Omental fat pad (tissue), 4 donors: ENCODE results near the gene SRR. TPM values are rescaled to one million over a fixed set of nuclear protein-coding genes. Genes with fewer than 3 reads are reported as not detected.

ENCODE experiments used
- ATAC-seq: fragments of 150-250 bp; one replicate; pipeline ENCODE4 v1.9.1; 2016; ENCODE audit warnings: mild to moderate bottlenecking, moderate library complexity; ENCODE audit not compliant: low FRiP score
- DNase-seq: peaks from one replicate; pipeline ENCODE4 v3.0.0-alpha.2; 2019; ENCODE audit warnings: low spot score
- total RNA-seq, 4 donors: library from RNA; depleted of rRNA; stranded (reverse); fragments of >200 nt; gene quantifications; one replicate each; pipeline ENCODE4 v1.1.0, GENCODE V29; 2016
- TF ChIP-seq, protein P1 (sequence below), 3 donors: fragments of 450-650 bp; IDR thresholded peaks; one replicate each; pipeline ENCODE4 v1.5.1; 2016 to 2017; ENCODE audit warnings: antibody characterized with exemption in 3 of 3, mild to moderate bottlenecking in 3 of 3, moderate library complexity in 2 of 3

Gene SRR
- total RNA-seq, 4 donors from 2014 or later, result 5.0 to 14.9 (median 7.2) TPM

DNA sequence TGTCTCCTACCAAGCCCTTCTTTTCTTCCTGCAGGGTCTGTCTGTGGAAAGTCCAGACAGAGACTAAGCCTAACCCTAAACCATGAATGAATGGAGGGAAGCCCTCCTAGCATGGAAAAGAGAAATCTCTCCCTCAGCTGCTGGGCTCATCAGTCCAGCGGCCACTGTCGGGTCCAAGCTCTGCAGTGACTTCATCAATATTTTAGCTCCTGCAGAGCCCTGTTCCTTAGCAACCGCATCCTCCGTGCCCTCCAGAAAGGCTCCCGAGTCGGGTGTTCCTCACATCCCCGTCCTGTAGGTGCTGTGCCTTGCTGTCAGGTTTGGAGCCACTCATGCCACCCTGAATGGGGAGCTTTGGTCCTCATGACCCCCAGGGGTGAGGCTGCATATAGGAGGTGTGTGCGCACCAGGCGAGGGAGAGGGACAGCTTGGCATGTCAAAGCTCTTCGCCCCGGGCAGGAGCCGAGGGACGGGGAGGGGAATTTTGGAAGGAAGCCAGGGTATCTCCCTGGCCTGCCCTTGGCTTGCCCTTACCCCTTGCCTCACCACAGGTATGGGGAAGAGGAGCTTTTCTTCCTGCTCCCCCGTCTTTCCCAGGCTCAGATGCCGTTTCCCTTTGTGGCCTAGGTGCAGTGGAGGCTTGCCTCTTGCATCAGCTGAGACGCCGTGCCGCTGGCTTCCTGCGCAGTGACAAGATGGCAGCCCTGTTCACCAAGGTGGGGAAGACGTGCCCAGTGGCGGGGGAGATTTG lies 57.4 kb downstream of the SRR start:
- ATAC-seq (no peak), DNase-seq (no peak)
- TF ChIP-seq, protein P1, sequence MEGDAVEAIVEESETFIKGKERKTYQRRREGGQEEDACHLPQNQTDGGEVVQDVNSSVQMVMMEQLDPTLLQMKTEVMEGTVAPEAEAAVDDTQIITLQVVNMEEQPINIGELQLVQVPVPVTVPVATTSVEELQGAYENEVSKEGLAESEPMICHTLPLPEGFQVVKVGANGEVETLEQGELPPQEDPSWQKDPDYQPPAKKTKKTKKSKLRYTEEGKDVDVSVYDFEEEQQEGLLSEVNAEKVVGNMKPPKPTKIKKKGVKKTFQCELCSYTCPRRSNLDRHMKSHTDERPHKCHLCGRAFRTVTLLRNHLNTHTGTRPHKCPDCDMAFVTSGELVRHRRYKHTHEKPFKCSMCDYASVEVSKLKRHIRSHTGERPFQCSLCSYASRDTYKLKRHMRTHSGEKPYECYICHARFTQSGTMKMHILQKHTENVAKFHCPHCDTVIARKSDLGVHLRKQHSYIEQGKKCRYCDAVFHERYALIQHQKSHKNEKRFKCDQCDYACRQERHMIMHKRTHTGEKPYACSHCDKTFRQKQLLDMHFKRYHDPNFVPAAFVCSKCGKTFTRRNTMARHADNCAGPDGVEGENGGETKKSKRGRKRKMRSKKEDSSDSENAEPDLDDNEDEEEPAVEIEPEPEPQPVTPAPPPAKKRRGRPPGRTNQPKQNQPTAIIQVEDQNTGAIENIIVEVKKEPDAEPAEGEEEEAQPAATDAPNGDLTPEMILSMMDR (IDR thresholded peaks at IDR 0.05), result no peak

DNA sequence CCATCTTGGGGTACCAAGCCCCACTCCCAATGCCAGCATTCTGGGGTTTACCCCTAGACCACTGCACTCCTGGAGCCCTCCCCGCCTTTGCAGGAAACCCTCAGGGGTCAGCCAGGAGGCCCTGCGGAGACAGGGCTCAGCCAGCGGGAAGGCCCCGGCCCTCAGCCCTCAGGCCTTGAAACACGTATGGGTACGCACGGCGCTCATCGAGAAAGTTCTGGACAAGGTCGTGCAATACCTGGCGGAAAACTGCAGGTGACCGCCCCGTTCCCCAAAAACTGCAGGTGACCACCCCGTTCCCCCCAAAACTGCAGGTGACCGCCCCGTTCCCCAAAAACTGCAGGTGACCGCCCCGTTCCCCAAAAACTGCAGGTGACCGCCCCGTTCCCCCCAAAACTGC lies 58.3 kb downstream of the SRR start:
- no peak for ATAC-seq
- TF ChIP-seq, protein P1 (IDR thresholded peaks at IDR 0.05), result no peak
- no peak for DNase-seq

DNA sequence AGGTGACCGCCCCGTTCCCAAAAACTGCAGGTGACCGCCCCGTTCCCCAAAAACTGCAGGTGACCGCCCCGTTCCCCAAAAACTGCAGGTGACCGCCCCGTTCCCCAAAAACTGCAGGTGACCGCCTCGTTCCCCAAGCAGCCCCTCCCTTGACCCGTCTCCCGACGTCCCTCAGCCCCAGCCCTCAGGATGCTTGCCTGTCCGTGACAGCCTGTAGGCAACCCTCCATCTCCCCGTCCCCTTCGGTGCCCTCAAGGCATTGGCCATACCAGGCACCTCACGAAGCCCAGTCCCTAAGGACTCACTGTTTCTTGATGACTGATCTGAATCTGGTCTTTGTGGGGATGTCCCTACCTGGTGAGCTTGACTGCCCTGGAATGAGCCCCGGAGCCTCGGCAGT lies 58.7 kb downstream of the SRR start:
- ATAC-seq, result no peak
- TF ChIP-seq, protein P1 (IDR thresholded peaks at IDR 0.05), result no peak
- no peak for DNase-seq

DNA sequence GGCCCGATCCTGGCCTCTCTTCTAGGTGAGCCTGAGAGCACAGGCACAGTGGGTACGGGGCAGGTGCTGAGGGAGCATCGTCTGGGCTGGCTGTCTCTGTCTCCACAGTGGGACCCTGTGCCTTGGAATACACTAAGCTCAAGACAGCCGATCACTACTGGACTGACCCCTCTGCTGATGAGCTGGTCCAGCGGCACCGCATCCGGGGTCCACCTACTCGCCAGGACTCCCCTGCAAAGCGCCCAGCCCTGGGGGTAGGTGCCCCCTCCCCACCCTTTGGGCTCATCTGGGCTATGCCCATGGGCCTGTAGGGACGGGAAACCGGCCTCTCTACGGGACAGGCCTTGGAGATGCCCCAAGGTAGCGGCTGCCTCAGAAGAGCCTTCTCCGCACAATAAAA lies 59.1 kb downstream of the SRR start:
- ATAC-seq (no peak), DNase-seq (no peak)
- TF ChIP-seq, protein P1 (IDR thresholded peaks at IDR 0.05), result no peak

DNA sequence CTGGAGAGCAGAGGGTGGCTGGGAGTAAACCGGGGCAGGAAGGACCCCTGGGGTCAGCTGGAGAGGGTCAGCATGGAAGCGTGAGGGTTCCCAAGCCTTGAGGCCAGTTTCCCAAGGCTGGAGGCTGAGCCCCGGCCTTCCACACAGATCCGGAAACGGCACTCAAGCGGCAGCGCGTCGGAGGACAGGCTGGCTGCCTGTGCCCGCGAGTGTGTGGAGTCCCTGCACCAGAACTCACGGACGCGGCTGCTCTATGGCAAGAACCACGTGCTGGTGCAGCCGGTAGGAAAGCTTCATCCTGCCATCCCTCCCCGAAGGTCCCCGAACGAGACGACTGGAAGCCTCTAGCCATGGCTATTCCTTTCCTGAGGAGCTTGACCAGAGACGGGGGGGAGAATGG lies 59.6 kb downstream of the SRR start:
- ATAC-seq (no peak), DNase-seq (no peak)
- TF ChIP-seq, protein P1 (IDR thresholded peaks at IDR 0.05), result no peak

DNA sequence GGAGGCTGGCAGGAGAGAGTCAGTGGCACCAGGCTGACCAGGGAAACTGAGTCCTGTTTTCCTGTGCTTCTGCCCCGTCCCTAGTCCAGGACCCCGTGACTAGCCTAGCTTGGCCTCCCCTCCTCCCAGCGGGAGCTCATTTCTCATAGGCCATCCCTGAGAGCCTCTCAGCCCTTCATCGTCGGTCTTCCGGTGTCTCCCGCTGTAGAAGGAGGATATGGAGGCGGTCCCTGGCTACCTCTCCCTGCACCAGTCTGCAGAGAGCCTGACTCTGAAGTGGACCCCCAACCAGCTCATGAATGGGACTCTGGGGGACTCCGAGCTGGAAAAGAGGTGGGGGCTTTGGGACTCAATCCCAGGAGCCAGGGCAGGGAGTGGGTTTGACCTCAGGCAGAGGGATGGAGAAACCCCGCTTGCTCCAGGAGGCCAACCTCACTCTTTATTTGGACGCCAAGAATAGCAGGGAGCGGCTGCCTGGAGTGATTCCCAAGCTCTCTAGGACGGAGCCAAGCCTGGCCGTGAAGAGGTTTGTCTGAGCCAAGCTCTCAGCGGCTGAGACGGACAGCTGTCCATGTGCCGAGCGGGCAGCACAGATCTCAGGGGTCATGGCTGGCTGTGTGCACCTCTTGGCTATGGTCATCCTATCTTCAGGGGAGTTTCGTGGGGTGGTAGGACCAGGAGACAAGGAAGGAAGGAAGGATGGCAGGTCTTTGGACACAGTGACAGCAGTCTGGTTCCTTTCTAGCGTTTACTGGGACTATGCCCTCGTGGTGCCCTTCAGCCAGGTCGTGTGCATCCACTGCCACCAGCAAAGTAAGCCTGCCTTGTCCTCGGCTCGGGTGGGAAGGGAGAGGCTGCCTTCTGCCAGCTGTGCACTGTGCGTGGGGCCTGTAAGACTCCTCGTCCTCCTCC lies 60.4 kb downstream of the SRR start:
- DNase-seq (no peak), ATAC-seq (no peak)
- TF ChIP-seq, protein P1 (IDR thresholded peaks at IDR 0.05), result no peak
